Stimulated activated CD4-positive, alpha-beta T cell treated with anti-CD3 and anti-CD28 coated beads, Interleukin-4, amount 100 ng/mL, for 1 hour (primary cell): Measurements from ENCODE around the gene CDT1.
"Not testable (repeated sequence)": the region's sequence is repeated elsewhere in the genome, so short reads cannot be mapped to it uniquely, and the experiment has no call there.

Experiments used
- DNase-seq: peaks from one replicate; pipeline ENCODE4 v3.0.0-alpha.2; 2020

The CDT1 gene

GRCh38 chr16:88784074-88784855 lies 19.3 kb upstream of the CDT1 start:
- DNase-seq, result peak; percentile 62

GRCh38 chr16:88784856-88785105 lies 18.8 kb upstream of the CDT1 start:
- no peak for DNase-seq

- peak; percentile 83 for DNase-seq
Measured at GRCh38 chr16:88785106-88785924, 18.3 kb upstream of the CDT1 start, which contains the start of gene PIEZO1. Gene PIEZO1, minus strand, starts transcription at chr16:88785220. Its CDS starts 256 bp downstream, at chr16:88784964.

GRCh38 chr16:88787579-88788314 lies 15.8 kb upstream of the CDT1 start:
- no peak for DNase-seq

GRCh38 chr16:88788749-88789148 lies 14.8 kb upstream of the CDT1 start:
- not testable (repeated sequence) for DNase-seq

GRCh38 chr16:88789594-88789993 lies 14.0 kb upstream of the CDT1 start:
- no peak for DNase-seq

- peak; percentile 56 for DNase-seq
Measured at GRCh38 chr16:88790312-88791211, 13.0 kb upstream of the CDT1 start.

- no peak for DNase-seq
Measured at GRCh38 chr16:88792078-88792550, 11.5 kb upstream of the CDT1 start.

- DNase-seq, result no peak
Measured at GRCh38 chr16:88792668-88793250, 10.8 kb upstream of the CDT1 start.

- no peak for DNase-seq
Measured at GRCh38 chr16:88793251-88793954, 10.2 kb upstream of the CDT1 start.

- no peak for DNase-seq
Measured at GRCh38 chr16:88796278-88796677, 7.3 kb upstream of the CDT1 start.

- no peak for DNase-seq
Measured at GRCh38 chr16:88798073-88798472, 5.5 kb upstream of the CDT1 start.

GRCh38 chr16:88798772-88799455 lies 4.7 kb upstream of the CDT1 start:
- DNase-seq, result no peak

- peak; percentile 29 for DNase-seq
Measured at GRCh38 chr16:88799569-88800276, 3.9 kb upstream of the CDT1 start.

- DNase-seq, result no peak
Measured at GRCh38 chr16:88800277-88800592, 3.4 kb upstream of the CDT1 start.

GRCh38 chr16:88804173-88804551 lies 573 bp downstream of the CDT1 start:
- DNase-seq, result no peak

GRCh38 chr16:88804552-88805339 lies 1.2 kb downstream of the CDT1 start:
- peak; percentile 38 for DNase-seq

- DNase-seq, result no peak
Measured at GRCh38 chr16:88805340-88805715, 1.7 kb downstream of the CDT1 start.

GRCh38 chr16:88805887-88806393 lies 2.4 kb downstream of the CDT1 start:
- DNase-seq, result no peak
